ENCODE measurements around the gene KCNK15.

Gene KCNK15

GRCh38 chr20:44792796-44793195, 47.1 kb downstream of the KCNK15 start:
- no peak for DNase-seq

- no peak for DNase-seq
Measured at GRCh38 chr20:44795836-44796235, 50.2 kb downstream of the KCNK15 start.

- no peak for DNase-seq
Measured at GRCh38 chr20:44796311-44796710, 50.6 kb downstream of the KCNK15 start.

- DNase-seq, result no peak
Measured at GRCh38 chr20:44796758-44797457, 51.2 kb downstream of the KCNK15 start.

GRCh38 chr20:44799691-44800090, 54.0 kb downstream of the KCNK15 start:
- DNase-seq, result no peak

- DNase-seq, result no peak
Measured at GRCh38 chr20:44800391-44801046, 54.9 kb downstream of the KCNK15 start.
